HG02610 (cell line): Measurements from ENCODE around the gene JADE2.

Source experiments
- ATAC-seq: cut with Tn5 transposase; IDR thresholded peaks from one replicate; pipeline ENCODE4 v1.9.1; 2021; ENCODE audit warnings: mild to moderate bottlenecking, moderate library complexity; ENCODE audit not compliant: unreplicated experiment

JADE2 gene

DNA sequence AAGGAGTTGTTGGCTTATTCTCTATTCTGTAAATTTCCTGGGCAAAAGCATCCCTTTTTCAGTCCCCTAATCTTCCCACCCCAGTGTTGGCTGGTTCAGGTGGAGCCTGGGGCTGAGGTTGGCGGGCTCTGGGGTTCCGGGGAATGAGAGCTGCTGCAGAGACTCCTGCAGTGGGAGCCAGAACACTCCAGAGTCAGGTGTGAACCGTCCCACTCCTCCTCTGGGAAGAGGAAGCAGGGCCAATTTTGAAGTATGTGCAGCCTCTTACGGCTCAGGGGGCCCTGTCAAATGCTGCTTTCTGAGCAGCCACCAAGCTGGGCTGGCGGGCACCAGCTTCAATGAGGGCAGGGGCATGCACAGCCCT lies 42.8 kb downstream of the JADE2 start:
- ATAC-seq, result no peak

DNA sequence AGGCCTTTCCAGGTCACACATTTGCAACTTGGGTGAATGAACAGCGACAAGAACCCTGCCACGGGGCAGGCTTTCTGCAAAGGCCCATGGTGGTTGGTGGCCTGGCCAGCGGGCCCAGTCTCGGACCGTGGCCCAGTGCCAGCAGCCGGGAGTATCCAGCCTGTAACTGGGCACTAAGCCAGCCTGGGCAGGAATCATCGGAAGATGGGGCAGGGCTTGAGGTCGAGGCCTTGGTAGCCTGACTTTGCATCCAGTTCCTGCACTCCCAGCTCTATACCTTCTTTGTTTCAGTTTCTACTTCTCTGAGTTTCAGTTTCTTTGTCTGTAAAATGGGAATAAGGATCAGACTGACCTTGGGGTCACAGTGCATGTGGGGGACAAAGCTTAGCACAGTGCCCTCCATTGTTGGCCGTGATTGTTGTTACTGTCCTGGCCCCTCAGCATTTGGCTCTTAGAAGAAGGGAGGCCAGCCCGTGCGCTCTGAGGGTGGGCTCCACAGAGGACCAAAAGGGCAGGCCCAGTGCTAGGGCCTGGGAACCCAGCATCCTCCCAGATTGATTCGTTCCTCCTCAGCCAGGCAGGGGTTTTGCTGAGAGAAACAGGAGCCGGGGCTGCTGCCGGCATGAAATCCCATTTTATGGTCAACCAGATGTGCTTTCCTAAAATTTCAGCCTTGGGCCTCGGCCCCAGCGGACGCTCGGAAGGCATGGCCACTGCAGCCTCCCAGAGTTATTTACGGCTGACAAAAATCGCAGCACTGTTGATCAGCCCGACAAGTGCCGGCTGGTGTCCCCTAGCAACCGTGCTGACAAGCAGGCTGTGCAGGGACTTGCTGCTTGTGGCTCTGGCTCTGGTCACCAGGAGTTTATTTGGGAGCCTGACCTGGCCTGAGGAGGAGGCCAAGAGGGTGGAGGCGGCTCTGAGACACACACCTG lies 43.6 kb downstream of the JADE2 start:
- no peak for ATAC-seq

DNA sequence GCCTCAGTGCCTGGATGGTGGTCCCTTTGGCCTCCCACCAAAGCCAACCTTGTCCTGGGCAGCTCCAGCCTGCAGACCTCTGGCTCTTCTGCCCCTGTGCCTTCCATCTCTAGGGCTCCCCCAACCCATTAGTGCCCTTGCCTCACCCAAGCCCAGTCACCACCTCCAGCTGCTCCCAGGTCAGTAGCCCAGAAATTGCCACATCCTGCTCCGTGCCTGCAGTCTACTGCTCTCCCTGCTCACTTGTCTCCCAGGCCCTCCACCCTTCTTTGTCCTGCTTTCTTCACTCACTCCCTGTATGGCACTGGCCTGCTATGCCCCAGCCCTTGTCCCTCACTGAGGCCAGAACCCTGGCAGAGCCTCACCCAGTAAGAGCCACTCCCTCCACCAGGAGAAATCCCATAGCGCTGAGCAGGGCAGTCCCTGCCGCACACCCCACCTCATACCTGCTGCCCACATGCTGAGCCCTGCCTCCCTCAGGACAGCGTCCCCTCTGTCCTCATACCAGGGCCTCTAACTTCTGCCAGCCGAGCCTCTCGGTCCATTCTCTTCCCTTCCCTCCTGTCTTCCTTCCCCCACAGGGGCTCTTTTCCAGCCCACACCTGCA lies 44.4 kb downstream of the JADE2 start:
- no peak for ATAC-seq

DNA sequence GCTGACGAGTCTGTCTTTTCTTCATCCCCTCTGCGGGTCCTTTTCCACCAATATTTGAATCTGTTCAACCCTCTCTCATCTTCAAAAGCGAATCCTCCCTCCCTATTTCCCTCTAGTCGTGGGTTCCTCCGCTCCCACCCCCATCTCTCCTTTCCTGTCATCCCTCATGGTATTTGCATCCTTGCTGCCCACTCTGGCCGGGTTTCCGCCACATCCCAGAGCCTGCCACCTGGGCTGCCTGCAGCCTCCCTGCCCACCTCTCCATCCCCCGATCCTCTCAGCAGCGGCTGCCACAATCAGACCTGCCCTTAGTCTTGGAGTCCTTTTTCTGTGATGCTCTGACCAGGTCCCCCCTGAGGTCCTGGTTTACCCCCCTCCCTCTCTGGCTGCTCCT lies 44.9 kb downstream of the JADE2 start:
- no peak for ATAC-seq

DNA sequence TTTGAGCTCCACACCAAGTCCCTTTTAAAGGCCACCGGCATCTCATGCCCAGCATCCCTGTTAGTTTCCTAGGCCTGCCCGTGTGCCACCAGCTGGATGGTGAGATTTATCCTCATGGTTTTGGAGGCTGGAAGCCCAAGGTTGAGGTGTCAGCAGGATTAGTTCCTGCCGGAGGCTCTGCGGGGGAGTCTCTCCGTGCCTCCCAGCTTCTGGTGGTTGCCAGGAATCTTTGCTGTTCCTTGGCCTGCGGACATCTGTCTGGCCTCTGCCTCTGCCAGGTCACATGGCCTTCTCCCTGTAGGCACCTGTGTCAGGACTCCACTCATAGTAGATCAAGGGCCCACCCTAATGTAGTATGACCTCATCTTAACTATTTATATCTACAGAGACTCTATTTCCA lies 45.4 kb downstream of the JADE2 start:
- no peak for ATAC-seq

DNA sequence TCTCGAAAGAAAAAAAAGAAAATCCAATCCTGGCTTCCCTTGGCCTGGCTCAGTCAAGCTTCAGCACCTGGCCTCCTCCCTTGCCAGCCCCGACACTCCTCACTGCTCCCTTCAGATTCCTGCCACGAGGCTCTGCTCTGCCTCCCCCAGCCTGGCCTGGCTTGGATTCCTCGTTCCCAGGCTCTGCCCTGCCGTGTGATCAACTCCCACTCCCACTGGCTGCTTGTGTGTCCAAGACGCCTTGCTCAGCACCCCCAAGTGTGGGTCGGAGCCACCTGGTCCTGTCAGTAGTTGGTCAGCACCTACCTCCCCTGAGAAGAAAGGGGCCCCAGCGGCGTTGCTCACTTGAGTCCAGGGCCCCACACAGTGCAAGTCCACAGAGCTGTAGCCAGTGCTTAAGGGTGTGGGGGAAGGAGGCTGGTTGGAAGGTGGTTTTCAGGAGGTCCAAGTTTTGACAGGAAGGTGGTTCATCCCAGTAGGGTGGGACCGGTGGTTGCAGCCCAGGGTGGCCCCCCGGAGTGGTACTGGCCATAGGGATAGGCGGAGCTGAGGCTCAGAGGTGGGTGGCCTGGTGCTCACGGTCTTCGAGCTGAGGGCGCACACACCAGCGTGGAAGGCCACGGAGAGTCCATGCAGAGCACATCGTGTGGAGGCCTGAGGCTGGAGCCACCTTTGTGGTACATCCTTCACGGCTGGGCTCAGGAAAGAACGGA lies 46.4 kb downstream of the JADE2 start:
- ATAC-seq, result no peak

DNA sequence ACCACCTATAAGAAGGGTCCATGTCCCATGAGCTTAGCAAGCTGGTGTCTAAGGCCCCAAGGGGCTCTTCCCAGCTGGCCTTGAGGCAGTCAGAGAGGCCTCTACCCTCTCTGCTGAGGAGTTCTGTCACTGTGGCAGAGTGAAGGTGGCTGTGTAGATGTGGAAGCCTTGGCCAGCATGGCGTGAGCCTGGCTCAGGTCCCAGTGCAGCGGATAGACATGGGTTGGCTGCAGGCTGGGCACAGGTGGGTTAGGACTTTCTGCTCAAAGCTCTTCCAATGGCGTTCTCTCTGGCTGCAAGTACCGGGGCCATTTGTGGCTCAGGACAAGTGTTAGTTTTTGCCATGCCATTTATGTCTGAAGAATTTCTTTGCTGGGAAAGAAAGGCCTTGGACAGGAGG lies 47.3 kb downstream of the JADE2 start:
- no peak for ATAC-seq

DNA sequence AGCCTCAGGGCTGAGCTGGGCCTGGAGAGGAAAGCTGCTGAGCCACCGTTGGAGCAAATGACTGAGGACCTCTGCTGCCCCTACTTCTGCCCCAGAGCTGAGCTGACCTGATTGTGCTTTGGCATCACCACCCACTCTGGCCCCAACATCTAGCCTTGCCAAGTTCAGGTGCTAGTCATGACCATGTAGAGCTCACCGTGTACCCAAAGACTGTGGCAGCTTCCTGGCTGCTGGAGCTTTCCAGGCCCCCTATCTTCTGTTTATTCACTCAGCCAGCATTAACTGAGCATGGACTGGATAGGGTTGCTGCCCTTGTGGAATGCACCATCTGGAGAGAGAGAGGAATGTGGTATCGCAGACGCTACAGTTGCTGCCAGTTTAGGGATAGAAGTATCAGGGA lies 49.1 kb downstream of the JADE2 start:
- no peak for ATAC-seq

DNA sequence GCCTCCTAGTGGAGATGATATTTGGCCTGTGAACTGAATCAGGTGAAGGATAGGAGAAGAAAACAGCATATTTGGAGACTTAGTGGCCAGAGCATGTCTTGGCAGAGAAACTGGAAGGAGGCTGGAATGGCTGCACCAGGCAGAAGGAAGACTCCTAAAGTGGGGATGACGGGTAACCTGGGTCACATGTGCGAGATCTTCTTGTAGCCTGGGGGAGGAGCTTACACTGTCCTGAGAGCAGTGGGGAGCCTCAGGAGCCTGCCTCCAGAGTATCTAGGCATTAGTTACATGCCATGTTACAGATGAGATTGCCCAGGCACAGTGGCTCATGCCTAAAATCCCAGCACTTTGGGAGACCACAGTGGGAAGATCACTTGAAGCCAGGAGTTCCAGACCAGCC lies 49.8 kb downstream of the JADE2 start:
- ATAC-seq, result no peak

DNA sequence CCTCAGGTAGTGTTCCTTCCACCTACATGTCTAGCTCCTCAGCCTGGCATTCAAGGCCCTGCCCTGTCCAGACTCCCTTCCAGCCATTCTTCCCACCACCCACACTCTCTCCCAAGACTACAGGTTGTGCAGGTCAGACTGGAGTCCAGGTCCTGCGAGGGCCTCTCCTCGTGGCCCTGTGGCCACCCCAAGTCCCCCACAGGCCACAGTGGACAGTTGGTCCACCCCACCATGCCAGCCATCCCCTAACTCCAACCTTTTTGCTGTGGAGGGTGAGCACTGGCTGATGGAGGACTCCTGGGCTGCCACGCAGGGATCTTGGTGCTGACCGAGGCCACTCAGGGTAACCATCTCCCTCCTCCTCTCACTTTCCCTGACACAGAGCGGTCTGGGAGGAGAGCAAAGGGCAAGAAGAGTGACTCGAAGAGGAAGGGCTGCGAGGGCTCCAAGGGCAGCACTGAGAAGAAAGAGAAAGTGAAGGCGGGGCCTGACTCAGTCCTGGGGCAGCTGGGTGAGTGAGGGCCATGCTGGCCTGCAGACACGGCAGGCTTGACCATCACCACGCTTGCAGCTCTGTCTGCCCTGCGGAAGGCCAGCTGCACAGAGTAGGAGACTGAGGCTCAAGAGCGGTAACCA lies 51.0 kb downstream of the JADE2 start:
- ATAC-seq, result no peak

DNA sequence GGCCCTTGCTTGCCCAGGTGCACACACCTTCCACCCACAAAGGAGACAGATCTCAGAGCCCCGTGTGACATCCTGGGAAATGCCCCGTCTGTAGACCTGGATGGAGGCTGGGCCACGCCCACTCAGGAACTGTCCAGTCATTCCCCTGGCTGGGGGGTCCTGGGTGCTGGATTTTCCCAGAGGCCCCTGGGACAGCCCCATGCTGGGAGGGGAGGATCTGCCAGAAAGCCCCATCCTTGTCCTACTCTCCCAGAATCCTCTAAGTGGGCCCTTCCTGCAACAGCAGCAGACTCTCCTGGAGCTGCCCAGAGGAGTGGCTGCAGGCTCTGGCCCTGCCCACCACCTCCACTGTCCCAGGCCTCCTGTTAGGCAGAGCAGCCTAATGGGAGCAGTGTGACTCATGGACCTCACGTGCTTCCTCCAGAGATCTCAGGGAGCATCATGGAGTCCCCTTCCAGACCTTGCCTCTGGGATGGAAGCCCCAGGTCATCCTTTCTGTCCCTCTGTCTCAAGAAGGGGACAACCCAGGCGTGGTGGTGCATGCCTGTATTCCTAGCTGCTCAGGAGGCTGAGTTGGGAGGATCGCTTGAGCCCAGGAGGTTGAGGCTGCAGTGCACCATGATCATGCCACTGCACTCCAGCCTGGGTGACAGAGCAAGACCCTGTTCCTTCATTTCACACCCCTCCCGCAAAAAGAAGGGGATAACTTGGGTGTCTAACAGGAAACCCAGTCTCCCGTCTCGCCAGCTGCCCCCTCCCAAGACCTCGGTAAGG lies 51.7 kb downstream of the JADE2 start:
- ATAC-seq, result no peak

DNA sequence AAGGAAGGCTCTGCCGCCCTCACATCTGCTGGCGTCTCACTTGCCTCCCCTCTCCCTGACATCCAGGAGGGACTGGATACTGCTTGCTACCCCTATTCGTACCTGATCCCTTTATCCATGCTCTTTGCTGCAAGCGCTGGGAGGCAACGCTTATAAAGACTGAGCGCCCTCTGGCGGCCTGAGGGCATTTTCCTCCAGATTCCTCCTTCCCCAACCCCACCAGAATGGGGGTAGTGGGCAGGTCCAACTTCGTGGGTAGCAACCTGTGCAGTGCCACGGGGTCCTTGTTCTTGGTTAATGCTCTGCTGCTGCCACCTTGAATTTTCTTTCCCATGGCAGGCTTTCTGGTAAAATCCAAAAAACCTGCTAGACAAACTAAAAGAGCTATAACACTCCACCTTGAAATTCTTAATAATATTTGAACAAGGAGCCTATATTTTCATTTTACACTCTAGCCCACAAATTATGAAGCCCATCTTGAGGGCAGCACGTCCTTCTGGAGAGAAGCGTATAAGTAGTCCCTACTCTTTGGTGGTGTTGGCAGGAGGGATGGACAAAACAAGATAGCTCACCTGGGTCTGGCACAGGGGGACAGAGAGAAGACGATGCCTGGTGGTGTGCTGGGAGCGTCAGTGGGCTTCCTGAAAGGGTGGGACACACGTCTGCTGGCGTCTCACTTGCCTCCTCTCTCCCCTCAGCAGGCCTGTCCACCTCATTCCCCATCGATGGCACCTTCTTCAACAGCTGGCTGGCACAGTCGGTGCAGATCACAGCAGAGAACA lies 52.5 kb downstream of the JADE2 start:
- no peak for ATAC-seq

DNA sequence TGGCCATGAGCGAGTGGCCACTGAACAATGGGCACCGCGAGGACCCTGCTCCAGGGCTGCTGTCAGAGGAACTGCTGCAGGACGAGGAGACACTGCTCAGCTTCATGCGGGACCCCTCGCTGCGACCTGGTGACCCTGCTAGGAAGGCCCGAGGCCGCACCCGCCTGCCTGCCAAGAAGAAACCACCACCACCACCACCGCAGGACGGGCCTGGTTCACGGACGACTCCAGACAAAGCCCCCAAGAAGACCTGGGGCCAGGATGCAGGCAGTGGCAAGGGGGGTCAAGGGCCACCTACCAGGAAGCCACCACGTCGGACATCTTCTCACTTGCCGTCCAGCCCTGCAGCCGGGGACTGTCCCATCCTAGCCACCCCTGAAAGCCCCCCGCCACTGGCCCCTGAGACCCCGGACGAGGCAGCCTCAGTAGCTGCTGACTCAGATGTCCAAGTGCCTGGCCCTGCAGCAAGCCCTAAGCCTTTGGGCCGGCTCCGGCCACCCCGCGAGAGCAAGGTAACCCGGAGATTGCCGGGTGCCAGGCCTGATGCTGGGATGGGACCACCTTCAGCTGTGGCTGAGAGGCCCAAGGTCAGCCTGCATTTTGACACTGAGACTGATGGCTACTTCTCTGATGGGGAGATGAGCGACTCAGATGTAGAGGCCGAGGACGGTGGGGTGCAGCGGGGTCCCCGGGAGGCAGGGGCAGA lies 53.3 kb downstream of the JADE2 start:
- ATAC-seq, result no peak

DNA sequence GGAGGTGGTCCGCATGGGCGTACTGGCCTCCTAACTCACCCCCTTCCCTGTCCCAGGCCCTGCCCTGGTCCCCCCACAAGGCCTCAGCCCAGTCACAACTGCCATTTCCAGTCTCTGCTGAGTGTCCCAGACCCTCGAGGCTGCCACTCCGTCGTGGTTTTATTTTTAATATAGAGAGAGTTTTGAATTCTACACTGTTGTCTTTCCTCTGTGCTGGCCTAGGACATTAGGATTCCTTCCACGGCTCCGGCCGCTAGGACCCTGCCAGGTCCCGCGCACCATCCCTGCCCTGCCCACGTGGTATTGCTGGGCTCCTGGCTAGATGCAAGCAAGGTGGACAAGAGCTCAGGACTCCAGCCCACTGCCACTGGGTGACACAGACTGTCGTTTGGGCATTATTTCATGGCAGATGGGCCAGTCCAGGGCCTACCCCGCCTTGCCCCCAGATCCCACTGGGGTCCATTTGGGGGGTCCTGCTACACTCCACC lies 53.9 kb downstream of the JADE2 start:
- no peak for ATAC-seq

DNA sequence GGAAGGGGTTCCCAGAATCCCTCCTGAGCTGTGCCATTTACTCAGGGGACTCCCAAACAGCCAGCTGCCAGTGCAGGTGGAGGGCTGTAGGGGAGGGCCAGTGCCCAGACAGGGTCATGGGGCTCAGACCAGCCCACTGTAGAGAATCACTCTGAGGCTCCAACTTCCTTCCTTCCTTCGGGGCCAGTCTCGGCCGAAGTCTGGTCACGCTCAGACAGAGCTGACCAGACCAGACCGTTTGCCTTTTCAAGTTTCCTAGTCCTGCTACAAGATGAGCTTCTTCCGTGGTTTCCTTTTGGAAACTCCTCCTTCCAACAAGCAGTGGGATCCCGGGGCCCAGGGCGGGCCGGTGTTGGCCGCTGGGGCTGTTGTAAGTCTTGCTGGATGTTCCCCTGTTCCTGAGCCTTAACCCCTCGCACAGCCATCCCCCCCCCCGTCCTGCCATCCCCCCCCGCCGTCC lies 54.6 kb downstream of the JADE2 start:
- no peak for ATAC-seq

DNA sequence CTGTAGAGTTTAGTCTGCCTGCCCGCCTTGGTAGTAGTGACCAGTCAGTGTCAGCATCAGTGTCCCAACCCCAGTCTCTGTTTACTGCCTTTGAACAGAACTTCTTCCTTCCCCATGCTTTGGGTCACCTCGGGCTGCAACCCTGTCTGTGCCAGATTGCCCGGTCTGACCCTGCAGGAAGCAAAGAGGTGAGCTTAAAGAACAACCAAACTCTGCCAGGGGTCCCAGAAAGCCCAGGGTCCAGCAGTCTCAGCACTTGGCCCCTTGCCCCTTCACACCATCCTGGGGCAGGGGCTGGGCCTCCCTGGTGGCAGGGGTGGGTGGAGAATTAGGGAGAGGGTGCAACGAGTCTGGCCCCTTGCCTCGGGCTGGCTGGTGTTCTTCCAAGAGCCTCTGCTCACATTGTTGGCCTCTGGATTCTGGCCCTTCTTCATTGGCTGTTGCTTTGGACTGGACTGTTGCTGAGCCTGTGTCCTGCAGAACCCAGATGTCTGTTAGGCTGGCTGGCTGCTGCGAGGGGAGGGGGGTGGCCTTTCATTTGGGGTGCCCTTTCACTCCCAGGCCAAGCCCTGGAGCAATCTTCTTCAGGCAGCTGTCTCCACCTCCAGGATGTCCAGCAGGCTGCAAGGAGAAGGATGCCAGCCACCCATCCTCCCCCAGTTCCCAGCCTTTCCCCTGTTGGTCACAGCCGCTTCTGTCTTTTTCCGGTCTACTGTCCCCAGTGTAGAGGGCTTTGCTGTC lies 55.9 kb downstream of the JADE2 start:
- ATAC-seq, result no peak

DNA sequence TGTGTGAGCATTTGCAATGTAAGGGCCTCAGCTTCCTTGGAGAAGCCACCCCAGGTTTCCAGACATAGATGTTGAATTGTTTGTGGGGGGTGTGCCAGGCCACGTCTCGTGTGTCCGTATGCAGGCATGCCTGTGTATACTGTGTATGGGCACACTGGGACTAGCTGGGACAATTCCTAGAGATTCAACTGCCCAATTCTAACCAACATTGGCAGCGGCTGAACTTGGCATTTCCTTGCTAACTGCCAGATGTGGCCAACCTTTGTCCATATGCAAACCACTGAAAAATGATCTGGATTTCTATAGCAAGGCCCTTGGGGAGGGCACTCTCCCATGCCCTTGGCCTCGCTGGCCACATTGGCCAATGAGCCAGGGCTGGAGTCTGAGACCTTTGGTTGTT lies 56.8 kb downstream of the JADE2 start:
- no peak for ATAC-seq

DNA sequence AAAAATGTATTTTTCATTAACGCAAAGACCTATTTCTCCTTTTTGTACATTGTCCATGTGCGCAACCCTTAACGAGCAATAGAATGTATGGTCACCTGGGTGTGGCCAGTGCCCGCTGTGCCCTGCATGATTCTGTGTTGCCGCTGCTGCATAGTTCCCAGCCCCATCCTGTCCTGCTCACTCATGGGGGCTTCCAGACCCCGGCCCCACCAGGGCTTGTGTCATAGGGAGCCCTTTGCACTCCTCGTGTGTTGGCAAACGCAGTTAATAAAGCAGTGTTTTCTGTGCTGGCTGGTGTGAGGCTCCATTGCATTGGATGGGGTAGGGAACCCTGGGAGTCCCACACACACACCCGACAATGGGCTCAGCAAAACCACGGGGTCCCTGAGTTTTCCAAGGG lies 57.5 kb downstream of the JADE2 start:
- no peak for ATAC-seq
